ENCODE data around the gene TPRX2. TPM values are rescaled to one million over a fixed set of nuclear protein-coding genes. Genes with fewer than 3 reads are reported as not detected.
"Not testable (repeated sequence)": the region's sequence is repeated elsewhere in the genome, so short reads cannot be mapped to it uniquely, and the experiment has no call there.

TPRX2 gene
- polyA plus RNA-seq, 1 donor (not counting 4 experiments of a cell fraction or from before 2014, with no cell fraction given): not detected

DNA sequence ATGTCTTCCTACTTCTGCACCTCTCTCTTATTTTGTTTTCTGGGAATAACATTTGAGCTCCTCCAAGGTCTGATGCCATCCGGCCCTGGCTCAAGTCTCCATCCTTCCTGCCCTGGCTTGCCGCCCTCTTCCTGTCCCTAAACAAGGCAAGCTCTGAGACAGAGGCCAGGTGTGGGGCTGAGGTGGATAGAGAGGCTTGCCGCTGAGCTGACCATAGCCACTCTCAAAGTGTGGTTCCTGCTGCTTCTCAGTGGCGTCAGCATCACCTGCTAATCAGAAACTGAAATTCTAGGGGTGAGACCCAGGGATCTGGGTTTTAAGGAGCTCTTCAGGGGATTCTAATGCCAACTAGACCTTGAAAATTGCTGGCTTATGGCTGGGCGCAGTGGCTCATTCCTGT, 6.0 kb upstream of the TPRX2 start:
- no peaks in the 10 kb centered on the region for H3K9me3 ChIP-seq (ENCODE audit: control insufficient read depth, low read depth, low read length)
- H3K9me1 ChIP-seq (ENCODE audit: control insufficient read depth, extremely low read depth, insufficient read depth, low read length): no peaks in the 10 kb centered on the region
- FAIRE-seq (no peak), DNase-seq (ENCODE audit: low read depth, low spot score) (no peak)
- peaks cover 12% of the 10 kb centered on the region for H3K27me3 ChIP-seq (ENCODE audit: control insufficient read depth, extremely low read depth, insufficient read depth, low read length)
- H4K20me1 ChIP-seq (ENCODE audit: control insufficient read depth, extremely low read depth, insufficient read depth, low read length): no peaks in the 10 kb centered on the region
- H3K79me2 ChIP-seq (ENCODE audit: control insufficient read depth, insufficient read depth, low read length): no peaks in the 10 kb centered on the region
- H3K4me1 ChIP-seq (ENCODE audit: control insufficient read depth, extremely low read depth, insufficient read depth, low read length): no peaks in the 10 kb centered on the region
- TF ChIP-seq, protein P1, sequence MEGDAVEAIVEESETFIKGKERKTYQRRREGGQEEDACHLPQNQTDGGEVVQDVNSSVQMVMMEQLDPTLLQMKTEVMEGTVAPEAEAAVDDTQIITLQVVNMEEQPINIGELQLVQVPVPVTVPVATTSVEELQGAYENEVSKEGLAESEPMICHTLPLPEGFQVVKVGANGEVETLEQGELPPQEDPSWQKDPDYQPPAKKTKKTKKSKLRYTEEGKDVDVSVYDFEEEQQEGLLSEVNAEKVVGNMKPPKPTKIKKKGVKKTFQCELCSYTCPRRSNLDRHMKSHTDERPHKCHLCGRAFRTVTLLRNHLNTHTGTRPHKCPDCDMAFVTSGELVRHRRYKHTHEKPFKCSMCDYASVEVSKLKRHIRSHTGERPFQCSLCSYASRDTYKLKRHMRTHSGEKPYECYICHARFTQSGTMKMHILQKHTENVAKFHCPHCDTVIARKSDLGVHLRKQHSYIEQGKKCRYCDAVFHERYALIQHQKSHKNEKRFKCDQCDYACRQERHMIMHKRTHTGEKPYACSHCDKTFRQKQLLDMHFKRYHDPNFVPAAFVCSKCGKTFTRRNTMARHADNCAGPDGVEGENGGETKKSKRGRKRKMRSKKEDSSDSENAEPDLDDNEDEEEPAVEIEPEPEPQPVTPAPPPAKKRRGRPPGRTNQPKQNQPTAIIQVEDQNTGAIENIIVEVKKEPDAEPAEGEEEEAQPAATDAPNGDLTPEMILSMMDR (optimal IDR thresholded peaks at IDR 0.05 in 1 of 3, IDR thresholded peaks at IDR 0.05 in 1 of 3, conservative IDR thresholded peaks at IDR 0.05 in 1 of 3; ENCODE audit: extremely low read depth in 1 of 3, insufficient read depth in 2 of 3, low read length in 3 of 3): no peak
- TF ChIP-seq EZH2 (IDR thresholded peaks at IDR 0.05; ENCODE audit: low read length): no peak
- no peaks in the 10 kb centered on the region for H3K36me3 ChIP-seq (ENCODE audit: control insufficient read depth in 2 of 2, extremely low read depth in 1 of 2, insufficient read depth in 2 of 2, low read length in 2 of 2)
- no peak overlapping the region for H3K9ac ChIP-seq (ENCODE audit: control insufficient read depth, extremely low read depth, insufficient read depth, low read length)
- no peak overlapping the region for H3K4me3 ChIP-seq (ENCODE audit: control insufficient read depth in 2 of 3, extremely low read depth in 1 of 3, insufficient read depth in 2 of 3, low read depth in 1 of 3, low read length in 3 of 3)
- H2AFZ ChIP-seq (ENCODE audit: control insufficient read depth, low read length): no peak overlapping the region
- no peak overlapping the region for H3K27ac ChIP-seq (ENCODE audit: control insufficient read depth, insufficient read depth, low read length)
- dilution Hi-C loops (cut with MboI; ENCODE audit: extremely low pct_ligation_motif_present, low sequenced_read_pairs): no loop called here
- no peak overlapping the region for H3K4me2 ChIP-seq (ENCODE audit: control insufficient read depth, extremely low read depth, insufficient read depth, low read depth, low read length)

DNA sequence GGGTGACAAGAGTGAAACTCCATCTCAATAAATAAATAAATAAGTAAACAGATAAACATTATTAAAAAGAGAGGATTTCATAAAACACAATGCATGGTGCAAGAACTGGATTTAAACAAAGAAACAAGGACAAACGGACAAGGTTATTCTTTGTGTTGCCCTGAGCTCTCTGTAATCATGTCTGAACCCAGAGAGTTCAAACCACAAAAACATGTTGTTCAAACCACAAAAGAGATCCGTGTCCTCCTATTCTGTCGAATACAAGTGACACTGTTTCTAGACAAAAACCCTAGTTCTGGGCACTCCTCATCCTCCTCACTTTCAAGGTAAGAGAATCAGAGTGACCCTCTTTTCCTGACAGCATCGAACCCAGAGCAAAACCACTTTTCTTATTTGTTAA, 4.6 kb upstream of the TPRX2 start:
- Histone ChIP-seq H3K9me1 (ENCODE audit: control insufficient read depth, extremely low read depth, insufficient read depth, low read length) (no peaks in the 10 kb centered on the region), H3K4me1 (ENCODE audit: control insufficient read depth, extremely low read depth, insufficient read depth, low read length) (no peaks in the 10 kb centered on the region), H3K9me3 (ENCODE audit: control insufficient read depth, low read depth, low read length) (no peaks in the 10 kb centered on the region), H3K27me3 (ENCODE audit: control insufficient read depth, extremely low read depth, insufficient read depth, low read length) (peaks cover 4% of the 10 kb centered on the region), H3K79me2 (ENCODE audit: control insufficient read depth, insufficient read depth, low read length) (no peaks in the 10 kb centered on the region), H3K27ac (ENCODE audit: control insufficient read depth, insufficient read depth, low read length) (no peak overlapping the region), H3K36me3 (ENCODE audit: control insufficient read depth in 2 of 2, extremely low read depth in 1 of 2, insufficient read depth in 2 of 2, low read length in 2 of 2) (no peaks in the 10 kb centered on the region), H3K9ac (ENCODE audit: control insufficient read depth, extremely low read depth, insufficient read depth, low read length) (no peak overlapping the region), H4K20me1 (ENCODE audit: control insufficient read depth, extremely low read depth, insufficient read depth, low read length) (no peaks in the 10 kb centered on the region), H3K4me2 (ENCODE audit: control insufficient read depth, extremely low read depth, insufficient read depth, low read depth, low read length) (no peak overlapping the region), H2AFZ (ENCODE audit: control insufficient read depth, low read length) (no peak overlapping the region), H3K4me3 (ENCODE audit: control insufficient read depth in 2 of 3, extremely low read depth in 1 of 3, insufficient read depth in 2 of 3, low read depth in 1 of 3, low read length in 3 of 3) (no peak overlapping the region)
- dilution Hi-C loops (cut with MboI; ENCODE audit: extremely low pct_ligation_motif_present, low sequenced_read_pairs): no loop called here
- DNase-seq (ENCODE audit: low read depth, low spot score): no peak
- FAIRE-seq: no peak
- TF ChIP-seq, protein P1 (optimal IDR thresholded peaks at IDR 0.05 in 1 of 3, IDR thresholded peaks at IDR 0.05 in 1 of 3, conservative IDR thresholded peaks at IDR 0.05 in 1 of 3; ENCODE audit: extremely low read depth in 1 of 3, insufficient read depth in 2 of 3, low read length in 3 of 3): no peak
- TF ChIP-seq EZH2 (IDR thresholded peaks at IDR 0.05; ENCODE audit: low read length): no peak

GRCh38 chr19:47858231-47858630, 804 bp upstream of the TPRX2 start:
- dilution Hi-C loops (cut with MboI; ENCODE audit: extremely low pct_ligation_motif_present, low sequenced_read_pairs); H3K36me3 ChIP-seq (ENCODE audit: control insufficient read depth in 2 of 2, extremely low read depth in 1 of 2, insufficient read depth in 2 of 2, low read length in 2 of 2); H3K9me3 ChIP-seq (ENCODE audit: control insufficient read depth, low read depth, low read length); H2AFZ ChIP-seq (ENCODE audit: control insufficient read depth, low read length); H3K4me1 ChIP-seq (ENCODE audit: control insufficient read depth, extremely low read depth, insufficient read depth, low read length); FAIRE-seq; H3K4me2 ChIP-seq (ENCODE audit: control insufficient read depth, extremely low read depth, insufficient read depth, low read depth, low read length); DNase-seq (ENCODE audit: low read depth, low spot score); H4K20me1 ChIP-seq (ENCODE audit: control insufficient read depth, extremely low read depth, insufficient read depth, low read length); H3K4me3 ChIP-seq (ENCODE audit: control insufficient read depth in 2 of 3, extremely low read depth in 1 of 3, insufficient read depth in 2 of 3, low read depth in 1 of 3, low read length in 3 of 3); H3K9me1 ChIP-seq (ENCODE audit: control insufficient read depth, extremely low read depth, insufficient read depth, low read length); H3K9ac ChIP-seq (ENCODE audit: control insufficient read depth, extremely low read depth, insufficient read depth, low read length); H3K27me3 ChIP-seq (ENCODE audit: control insufficient read depth, extremely low read depth, insufficient read depth, low read length); H3K79me2 ChIP-seq (ENCODE audit: control insufficient read depth, insufficient read depth, low read length); H3K27ac ChIP-seq (ENCODE audit: control insufficient read depth, insufficient read depth, low read length): not testable (repeated sequence)

GRCh38 chr19:47859838-47860237, 803 bp downstream of the TPRX2 start:
- dilution Hi-C loops (cut with MboI; ENCODE audit: extremely low pct_ligation_motif_present, low sequenced_read_pairs); H3K9ac ChIP-seq (ENCODE audit: control insufficient read depth, extremely low read depth, insufficient read depth, low read length); H3K4me2 ChIP-seq (ENCODE audit: control insufficient read depth, extremely low read depth, insufficient read depth, low read depth, low read length): not testable (repeated sequence)

More at GRCh38 chr19:47859838-47860237, 803 bp downstream of the TPRX2 start:
- H3K27me3 ChIP-seq (ENCODE audit: control insufficient read depth, extremely low read depth, insufficient read depth, low read length); H4K20me1 ChIP-seq (ENCODE audit: control insufficient read depth, extremely low read depth, insufficient read depth, low read length); H3K79me2 ChIP-seq (ENCODE audit: control insufficient read depth, insufficient read depth, low read length); H3K9me3 ChIP-seq (ENCODE audit: control insufficient read depth, low read depth, low read length); H3K9me1 ChIP-seq (ENCODE audit: control insufficient read depth, extremely low read depth, insufficient read depth, low read length); H3K27ac ChIP-seq (ENCODE audit: control insufficient read depth, insufficient read depth, low read length); H3K4me1 ChIP-seq (ENCODE audit: control insufficient read depth, extremely low read depth, insufficient read depth, low read length); FAIRE-seq; H3K36me3 ChIP-seq (ENCODE audit: control insufficient read depth in 2 of 2, extremely low read depth in 1 of 2, insufficient read depth in 2 of 2, low read length in 2 of 2); H2AFZ ChIP-seq (ENCODE audit: control insufficient read depth, low read length); H3K4me3 ChIP-seq (ENCODE audit: control insufficient read depth in 2 of 3, extremely low read depth in 1 of 3, insufficient read depth in 2 of 3, low read depth in 1 of 3, low read length in 3 of 3); DNase-seq (ENCODE audit: low read depth, low spot score): not testable (repeated sequence)
